Stimulated activated CD8-positive, alpha-beta memory T cell treated with anti-CD3 and anti-CD28 coated beads, Interleukin-12 subunit alpha, Interleukin-12 subunit beta, amount 100 ng/mL, for 4 hours (primary cell): Measurements from ENCODE around the gene NIPAL4.
"Not testable (repeated sequence)": the region's sequence is repeated elsewhere in the genome, so short reads cannot be mapped to it uniquely, and the experiment has no call there.

ENCODE experiments used
- DNase-seq: peaks from one replicate; pipeline ENCODE4 v3.0.0-alpha.2; 2020; ENCODE audit warnings: low read depth

Gene NIPAL4

GRCh38 chr5:157459715-157460599 is at the start of gene NIPAL4:
Gene NIPAL4, plus strand, starts transcription at chr5:157460213. Its CDS starts 108 bp downstream, at chr5:157460321.
- peak; percentile 19 for DNase-seq

- DNase-seq = no peak
Observed at GRCh38 chr5:157415838-157416237, 44.2 kb upstream of the NIPAL4 start.

- DNase-seq = not testable (repeated sequence)
Observed at GRCh38 chr5:157419521-157419920, 40.5 kb upstream of the NIPAL4 start.

GRCh38 chr5:157429920-157430319 is 30.1 kb upstream of the NIPAL4 start:
- not testable (repeated sequence) for DNase-seq

GRCh38 chr5:157431544-157432200 is 28.3 kb upstream of the NIPAL4 start:
- no peak for DNase-seq

GRCh38 chr5:157434096-157434495 is 25.9 kb upstream of the NIPAL4 start:
- DNase-seq = no peak

GRCh38 chr5:157443041-157443549 is 16.9 kb upstream of the NIPAL4 start:
- no peak for DNase-seq

- no peak for DNase-seq
Observed at GRCh38 chr5:157444224-157444623, 15.8 kb upstream of the NIPAL4 start.

- no peak for DNase-seq
Observed at GRCh38 chr5:157445745-157446411, 14.1 kb upstream of the NIPAL4 start.

- no peak for DNase-seq
Observed at GRCh38 chr5:157446412-157446935, 13.5 kb upstream of the NIPAL4 start.

GRCh38 chr5:157447201-157447637 is 12.8 kb upstream of the NIPAL4 start:
- no peak for DNase-seq

GRCh38 chr5:157449011-157449723 is 10.8 kb upstream of the NIPAL4 start:
- DNase-seq = no peak

GRCh38 chr5:157450024-157450423 is 10.0 kb upstream of the NIPAL4 start:
- no peak for DNase-seq

- DNase-seq = no peak
Observed at GRCh38 chr5:157451806-157452205, 8.2 kb upstream of the NIPAL4 start.

- no peak for DNase-seq
Observed at GRCh38 chr5:157454273-157454672, 5.7 kb upstream of the NIPAL4 start.

GRCh38 chr5:157455057-157455456 is 5.0 kb upstream of the NIPAL4 start:
- DNase-seq = no peak

GRCh38 chr5:157456301-157456700 is 3.7 kb upstream of the NIPAL4 start:
- no peak for DNase-seq

GRCh38 chr5:157457391-157457790 is 2.6 kb upstream of the NIPAL4 start:
- DNase-seq = no peak

GRCh38 chr5:157458835-157459234 is 1.2 kb upstream of the NIPAL4 start:
- DNase-seq = no peak

GRCh38 chr5:157460921-157461792 is 1.1 kb downstream of the NIPAL4 start:
- no peak for DNase-seq

GRCh38 chr5:157463081-157463480 is 3.1 kb downstream of the NIPAL4 start:
- DNase-seq = no peak
